ENCODE data around the gene NKX1-2.

DNA sequence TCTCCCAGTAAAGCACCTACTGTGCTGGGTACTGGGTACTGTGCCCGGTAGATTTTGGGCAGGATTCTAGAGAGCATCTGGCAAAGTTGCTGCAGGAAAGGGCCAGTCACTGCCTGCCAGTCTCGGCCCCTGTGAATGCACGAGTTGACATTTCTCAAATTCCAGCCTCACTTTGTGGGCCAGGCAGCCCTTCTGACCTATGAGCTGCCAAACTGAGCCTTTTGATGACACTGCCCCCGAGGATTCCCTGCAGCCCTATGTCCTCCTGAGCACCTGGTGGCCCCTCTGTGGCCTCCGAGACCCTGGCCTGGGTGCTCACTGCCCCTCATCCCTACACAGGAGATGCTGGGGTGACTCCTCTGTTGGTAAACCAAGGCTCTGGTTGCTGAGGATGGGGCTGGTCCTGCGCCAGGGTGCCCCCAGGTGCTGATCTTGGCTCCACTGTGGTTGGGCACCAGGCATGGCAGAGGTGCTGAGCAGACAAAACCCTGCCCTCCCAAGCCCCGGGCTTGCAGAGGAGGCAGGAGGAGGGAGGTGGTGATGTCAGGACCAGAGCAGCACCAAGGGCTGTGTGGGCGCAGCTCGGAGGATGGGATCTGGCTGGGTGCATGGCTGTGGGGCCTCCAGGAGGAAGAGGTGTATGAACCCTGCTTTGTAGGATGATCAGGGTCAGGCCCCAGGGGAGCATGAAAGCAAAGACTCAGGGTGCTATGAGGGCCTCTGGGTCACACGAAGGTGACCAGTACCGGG is 28.0 kb upstream of the NKX1-2 start:
- TF ChIP-seq POLR2AphosphoS5 (IDR thresholded peaks at IDR 0.05; ENCODE audit: low read depth) (no peak), EZH2phosphoT487 (IDR thresholded peaks at IDR 0.05; ENCODE audit: unreplicated experiment) (no peak), EZH2 (IDR thresholded peaks at IDR 0.05; ENCODE audit: low read depth, unreplicated experiment) (no peak), CREB1 (CRISPR knock-in tag; IDR thresholded peaks at IDR 0.05; ENCODE audit: low read depth) (0 out of 2 replicates have a peak, but pooled peaks have one; percentile 11), ZNF114 (CRISPR knock-in tag; IDR thresholded peaks at IDR 0.05) (no peak), NANOG (IDR thresholded peaks at IDR 0.05; ENCODE audit: borderline replicate concordance) (no peak)
- TF ChIP-seq, protein P1, sequence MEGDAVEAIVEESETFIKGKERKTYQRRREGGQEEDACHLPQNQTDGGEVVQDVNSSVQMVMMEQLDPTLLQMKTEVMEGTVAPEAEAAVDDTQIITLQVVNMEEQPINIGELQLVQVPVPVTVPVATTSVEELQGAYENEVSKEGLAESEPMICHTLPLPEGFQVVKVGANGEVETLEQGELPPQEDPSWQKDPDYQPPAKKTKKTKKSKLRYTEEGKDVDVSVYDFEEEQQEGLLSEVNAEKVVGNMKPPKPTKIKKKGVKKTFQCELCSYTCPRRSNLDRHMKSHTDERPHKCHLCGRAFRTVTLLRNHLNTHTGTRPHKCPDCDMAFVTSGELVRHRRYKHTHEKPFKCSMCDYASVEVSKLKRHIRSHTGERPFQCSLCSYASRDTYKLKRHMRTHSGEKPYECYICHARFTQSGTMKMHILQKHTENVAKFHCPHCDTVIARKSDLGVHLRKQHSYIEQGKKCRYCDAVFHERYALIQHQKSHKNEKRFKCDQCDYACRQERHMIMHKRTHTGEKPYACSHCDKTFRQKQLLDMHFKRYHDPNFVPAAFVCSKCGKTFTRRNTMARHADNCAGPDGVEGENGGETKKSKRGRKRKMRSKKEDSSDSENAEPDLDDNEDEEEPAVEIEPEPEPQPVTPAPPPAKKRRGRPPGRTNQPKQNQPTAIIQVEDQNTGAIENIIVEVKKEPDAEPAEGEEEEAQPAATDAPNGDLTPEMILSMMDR (conservative IDR thresholded peaks at IDR 0.05; ENCODE audit: low read depth in 2 of 2), result no peak
- TF ChIP-seq, protein P2, sequence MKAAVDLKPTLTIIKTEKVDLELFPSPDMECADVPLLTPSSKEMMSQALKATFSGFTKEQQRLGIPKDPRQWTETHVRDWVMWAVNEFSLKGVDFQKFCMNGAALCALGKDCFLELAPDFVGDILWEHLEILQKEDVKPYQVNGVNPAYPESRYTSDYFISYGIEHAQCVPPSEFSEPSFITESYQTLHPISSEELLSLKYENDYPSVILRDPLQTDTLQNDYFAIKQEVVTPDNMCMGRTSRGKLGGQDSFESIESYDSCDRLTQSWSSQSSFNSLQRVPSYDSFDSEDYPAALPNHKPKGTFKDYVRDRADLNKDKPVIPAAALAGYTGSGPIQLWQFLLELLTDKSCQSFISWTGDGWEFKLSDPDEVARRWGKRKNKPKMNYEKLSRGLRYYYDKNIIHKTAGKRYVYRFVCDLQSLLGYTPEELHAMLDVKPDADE (IDR thresholded peaks at IDR 0.05), result no peak
- TF ChIP-seq, protein P3, sequence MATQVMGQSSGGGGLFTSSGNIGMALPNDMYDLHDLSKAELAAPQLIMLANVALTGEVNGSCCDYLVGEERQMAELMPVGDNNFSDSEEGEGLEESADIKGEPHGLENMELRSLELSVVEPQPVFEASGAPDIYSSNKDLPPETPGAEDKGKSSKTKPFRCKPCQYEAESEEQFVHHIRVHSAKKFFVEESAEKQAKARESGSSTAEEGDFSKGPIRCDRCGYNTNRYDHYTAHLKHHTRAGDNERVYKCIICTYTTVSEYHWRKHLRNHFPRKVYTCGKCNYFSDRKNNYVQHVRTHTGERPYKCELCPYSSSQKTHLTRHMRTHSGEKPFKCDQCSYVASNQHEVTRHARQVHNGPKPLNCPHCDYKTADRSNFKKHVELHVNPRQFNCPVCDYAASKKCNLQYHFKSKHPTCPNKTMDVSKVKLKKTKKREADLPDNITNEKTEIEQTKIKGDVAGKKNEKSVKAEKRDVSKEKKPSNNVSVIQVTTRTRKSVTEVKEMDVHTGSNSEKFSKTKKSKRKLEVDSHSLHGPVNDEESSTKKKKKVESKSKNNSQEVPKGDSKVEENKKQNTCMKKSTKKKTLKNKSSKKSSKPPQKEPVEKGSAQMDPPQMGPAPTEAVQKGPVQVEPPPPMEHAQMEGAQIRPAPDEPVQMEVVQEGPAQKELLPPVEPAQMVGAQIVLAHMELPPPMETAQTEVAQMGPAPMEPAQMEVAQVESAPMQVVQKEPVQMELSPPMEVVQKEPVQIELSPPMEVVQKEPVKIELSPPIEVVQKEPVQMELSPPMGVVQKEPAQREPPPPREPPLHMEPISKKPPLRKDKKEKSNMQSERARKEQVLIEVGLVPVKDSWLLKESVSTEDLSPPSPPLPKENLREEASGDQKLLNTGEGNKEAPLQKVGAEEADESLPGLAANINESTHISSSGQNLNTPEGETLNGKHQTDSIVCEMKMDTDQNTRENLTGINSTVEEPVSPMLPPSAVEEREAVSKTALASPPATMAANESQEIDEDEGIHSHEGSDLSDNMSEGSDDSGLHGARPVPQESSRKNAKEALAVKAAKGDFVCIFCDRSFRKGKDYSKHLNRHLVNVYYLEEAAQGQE (IDR thresholded peaks at IDR 0.05; ENCODE audit: unreplicated experiment), result no peak

Measured in GM23338 (cell line).